WTC11 (cell line): Measurements from ENCODE around the gene COG1. TPM values are rescaled to one million over a fixed set of nuclear protein-coding genes. Genes with fewer than 3 reads are reported as not detected.
"Not testable (repeated sequence)": the region's sequence is repeated elsewhere in the genome, so short reads cannot be mapped to it uniquely, and the experiment has no call there.

ENCODE experiments used
- ATAC-seq: fragments of 200-7000 bp; cut with Tn5 transposase; 2 replicates; pipeline ENCODE4 v1.10.0; 2021; ENCODE audit warnings: mild to moderate bottlenecking, moderate library complexity
- Bru-seq: library from RNA; stranded (reverse); fragments of 400-500 nt; gene quantifications from one replicate; lab custom pipeline; 2021; lab: Mats Ljungman, UMichigan
- CTCF ChIA-PET: fragments of 300-600 bp; sonication (Branson Sonifier 250); formaldehyde crosslinking; loops from one replicate; lab custom pipeline; 2021; ENCODE audit warnings: antibody characterized with exemption; lab: Charles Lee
- POLR2A ChIA-PET: fragments of 350-600 bp; sonication (Branson Sonifier 250); formaldehyde crosslinking; loops from one replicate; lab custom pipeline; 2021; ENCODE audit warnings: antibody characterized with exemption; lab: Charles Lee
- DNase-seq: peaks from one replicate; pipeline ENCODE4 v3.0.0; 2021; ENCODE audit warnings: low spot score
- H3K27ac Mint-ChIP-seq: 2 replicates; pipeline ENCODE4 v1.8.0; 2021; ENCODE audit warnings: mixed read lengths
- H3K27me3 Mint-ChIP-seq: 2 replicates; pipeline ENCODE4 v1.8.0; 2021; ENCODE audit warnings: low read depth, mild to moderate bottlenecking, moderate library complexity, mixed read lengths
- H3K36me3 Mint-ChIP-seq: 2 replicates; pipeline ENCODE4 v1.8.0; 2021; ENCODE audit warnings: mixed read lengths
- H3K4me1 Mint-ChIP-seq: 2 replicates; pipeline ENCODE4 v1.8.0; 2022; ENCODE audit warnings: mixed read lengths
- H3K4me3 Mint-ChIP-seq: 2 replicates; pipeline ENCODE4 v1.8.0; 2021; ENCODE audit warnings: mild to moderate bottlenecking, moderate library complexity, mixed read lengths
- H3K9me3 Mint-ChIP-seq: 2 replicates; pipeline ENCODE4 v1.8.0; 2021; ENCODE audit warnings: mixed read lengths
- ATF6 ChIP-seq: sonication (generic); formaldehyde crosslinking; IDR thresholded peaks from 2 replicates; pipeline ENCODE4 v1.8.1; 2023; ENCODE audit warnings: mild to moderate bottlenecking, missing genetic modification reagents
- E2F5 ChIP-seq: sonication (generic); formaldehyde crosslinking; IDR thresholded peaks from 2 replicates; pipeline ENCODE4 v1.8.1; 2022; ENCODE audit warnings: mild to moderate bottlenecking, moderate library complexity, missing genetic modification reagents
- ESRRA ChIP-seq: sonication (generic); formaldehyde crosslinking; IDR thresholded peaks from 2 replicates; pipeline ENCODE4 v1.8.1; 2022; ENCODE audit warnings: mild to moderate bottlenecking, missing genetic modification reagents, borderline replicate concordance
- FOXP4 ChIP-seq: sonication (generic); formaldehyde crosslinking; IDR thresholded peaks from 2 replicates; pipeline ENCODE4 v1.8.0; 2022; ENCODE audit warnings: mild to moderate bottlenecking, missing genetic modification reagents
- GABPB1 ChIP-seq: sonication (generic); formaldehyde crosslinking; IDR thresholded peaks from 2 replicates; pipeline ENCODE4 v1.8.1; 2023; ENCODE audit warnings: mild to moderate bottlenecking, missing genetic modification reagents
- HMGXB4 ChIP-seq: sonication (generic); formaldehyde crosslinking; IDR thresholded peaks from 2 replicates; pipeline ENCODE4 v1.8.1; 2023; ENCODE audit warnings: mild to moderate bottlenecking, moderate library complexity, missing genetic modification reagents
- MAX ChIP-seq: sonication (generic); formaldehyde crosslinking; IDR thresholded peaks from 2 replicates; pipeline ENCODE4 v1.8.0; 2022; ENCODE audit warnings: mild to moderate bottlenecking, missing genetic modification reagents
- ZNF121 ChIP-seq: sonication (generic); formaldehyde crosslinking; IDR thresholded peaks from 2 replicates; pipeline ENCODE4 v1.8.0; 2023; ENCODE audit warnings: missing genetic modification reagents
- ZNF232 ChIP-seq: sonication (generic); formaldehyde crosslinking; IDR thresholded peaks from 2 replicates; pipeline ENCODE4 v1.8.0; 2022; ENCODE audit warnings: mild to moderate bottlenecking, missing genetic modification reagents
- ZSCAN18 ChIP-seq: fragments of 250-450 bp; sonication (Bioruptor Pico); IDR thresholded peaks from 2 replicates; pipeline ENCODE4 v2.1.2; 2022; ENCODE audit warnings: mild to moderate bottlenecking, moderate library complexity
- long read RNA-seq, 3 experiments: library from RNA in 1 of 3; library from capped mRNA in 1 of 3; library from polyadenylated mRNA in 1 of 3; unstranded in 2 of 3; stranded (forward) in 1 of 3; transcript quantifications; one replicate each; pipeline ENCODE4 v2.0.0, GENCODE V29; 2021
- total RNA-seq: library from RNA; stranded (reverse); gene quantifications from 3 replicates; pipeline ENCODE4 v1.2.3, GENCODE V29; 2021

The COG1 gene
- total RNA-seq (19.2 to 22.6 TPM (median 19.5 TPM) in 3 replicates), Bru-seq, nascent RNA (percentile 69 among the genes with signal in this experiment)
- long read RNA-seq, experiment 1, full-length matches to known transcripts = 48 of 72 reads
- long read RNA-seq, experiment 1, partial matches to known transcripts = 10 of 72 reads
- long read RNA-seq, experiment 1, other reads (novel, unspliced or antisense) = 14 of 72 reads
- long read RNA-seq, experiment 2, full-length matches to known transcripts = 8 of 17 reads
- long read RNA-seq, experiment 2, partial matches to known transcripts = 7 of 17 reads
- long read RNA-seq, experiment 2, other reads (novel, unspliced or antisense) = 2 of 17 reads
- long read RNA-seq, experiment 3 = 0 reads

GRCh38 chr17:73192894-73193701 is at the start of gene COG1:
TSS of gene COG1 (plus strand) at chr17:73193055. CDS start at chr17:73193070, 15 bp downstream.
- Mint-ChIP-seq H3K4me3 (peak within 1 kb of the TSS; percentile 96), H3K27me3 (no peaks in the 10 kb centered on the region), H3K27ac (peak within 1 kb of the TSS; percentile 97), H3K9me3 (no peaks in the 10 kb centered on the region), H3K36me3 (peaks cover 19% of the 10 kb centered on the region), H3K4me1 (peaks cover 21% of the 10 kb centered on the region)
- CTCF ChIA-PET = interaction anchor here (0.7 to 4.0 kb wide), 7 partner anchors 36 to 468 kb away, joined by 3 to 48 read pairs (median 5); no protein-coding TSS in a partner anchor
- ATAC-seq = peak; percentile 65
- DNase-seq = peak; percentile 82
- TF ChIP-seq ATF6 (CRISPR knock-in tag) (no peak), ZNF232 (CRISPR knock-in tag) (no peak), ESRRA (CRISPR knock-in tag) (no peak), GABPB1 (CRISPR knock-in tag) (peak; percentile 52; the same call in 1 of the 2 replicates), MAX (CRISPR knock-in tag) (0 out of 2 replicates have a peak, but pooled peaks have one; percentile 3), ZNF121 (CRISPR knock-in tag) (peak; percentile 68; the same call in 1 of the 2 replicates), E2F5 (CRISPR knock-in tag) (no peak), HMGXB4 (CRISPR knock-in tag) (peak; percentile 25; the same call in 1 of the 2 replicates), ZSCAN18 (CRISPR knock-in tag) (no peak), FOXP4 (CRISPR knock-in tag) (0 out of 2 replicates have a peak, but pooled peaks have one; percentile 26)
- POLR2A ChIA-PET = interaction anchor here (0.5 to 2.0 kb wide), 4 partner anchors 28 to 469 kb away, joined by 3 to 6 read pairs (median 3); partner anchors contain the start of gene SSTR2

- peaks cover 21% of the 10 kb centered on the region for H3K9me3 Mint-ChIP-seq
- ATAC-seq, H3K4me3 Mint-ChIP-seq, POLR2A ChIA-PET, H3K36me3 Mint-ChIP-seq, H3K4me1 Mint-ChIP-seq, DNase-seq, H3K27me3 Mint-ChIP-seq, H3K27ac Mint-ChIP-seq: not testable (repeated sequence)
- CTCF ChIA-PET = interaction anchor here (1.5 to 1.6 kb wide), 2 partner anchors 158 kb away, joined by 4 read pairs; no protein-coding TSS in a partner anchor
Measured at GRCh38 chr17:73144209-73144608, 48.6 kb upstream of the COG1 start.
